Measurements from ENCODE around the gene IL11RA. TPM values are rescaled to one million over a fixed set of nuclear protein-coding genes. Genes with fewer than 3 reads are reported as not detected.

The IL11RA gene
- total and polyA plus RNA-seq, 2 experiments from 2014 or later = 44.1 to 52.3 TPM

GRCh38 chr9:34625186-34625486, 26.8 kb upstream of the IL11RA start:
- no peak overlapping the region for H3K4me2 ChIP-seq (ENCODE audit: unreplicated experiment)
- H3K79me2 ChIP-seq (ENCODE audit: insufficient read depth) = peaks cover 1% of the 10 kb centered on the region
- TF ChIP-seq EZH2 (IDR thresholded peaks at IDR 0.05; ENCODE audit: insufficient read depth, poor library complexity, severe bottlenecking) (no peak), EZH2phosphoT487 (IDR thresholded peaks at IDR 0.05; ENCODE audit: insufficient read depth, low read depth) (no peak)
- no peak overlapping the region for H3K9ac ChIP-seq
- H3K9me3 ChIP-seq (ENCODE audit: low read depth) = no peaks in the 10 kb centered on the region
- H3K36me3 ChIP-seq (ENCODE audit: low read depth) = no peaks in the 10 kb centered on the region
- H4K20me1 ChIP-seq (ENCODE audit: insufficient read depth) = no peaks in the 10 kb centered on the region
- H2AFZ ChIP-seq = no peak overlapping the region
- H3K9me2 ChIP-seq (ENCODE audit: insufficient read depth) = no peaks in the 10 kb centered on the region
- no peaks in the 10 kb centered on the region for H3K4me1 ChIP-seq (ENCODE audit: insufficient read depth)
- H3K27ac ChIP-seq = no peak overlapping the region
- in situ Hi-C loops (cut with MboI) = no loop called here
- H3K4me3 ChIP-seq = no peak overlapping the region
- H3K27me3 ChIP-seq (replicated peaks; ENCODE audit: insufficient read depth) = peaks cover 60% of the 10 kb centered on the region
- WGBS, 2 experiments (ENCODE audit: low coverage in 1 of 2, low lambda C conversion rate in 2 of 2, missing lambda C conversion rate in 2 of 2) = 48 to 56% methylated on average over 3 of the region's 3 CpGs
- H3F3A ChIP-seq (ENCODE audit: insufficient read depth) = no peaks in the 10 kb centered on the region
- no peak for DNase-seq

GRCh38 chr9:34627716-34628655, 24.0 kb upstream of the IL11RA start:
- peak overlapping the region; percentile 52 for H3K4me3 ChIP-seq
- peak overlapping the region; percentile 30 for H3K4me2 ChIP-seq (ENCODE audit: unreplicated experiment)
- no peaks in the 10 kb centered on the region for H3K36me3 ChIP-seq (ENCODE audit: low read depth)
- H4K20me1 ChIP-seq (ENCODE audit: insufficient read depth) = no peaks in the 10 kb centered on the region
- TF ChIP-seq EZH2 (IDR thresholded peaks at IDR 0.05; ENCODE audit: insufficient read depth, poor library complexity, severe bottlenecking) = peak; percentile 100
- peak; percentile 88 for TF ChIP-seq EZH2phosphoT487 (IDR thresholded peaks at IDR 0.05; ENCODE audit: insufficient read depth, low read depth)
- H3K9me2 ChIP-seq (ENCODE audit: insufficient read depth) = no peaks in the 10 kb centered on the region
- H3F3A ChIP-seq (ENCODE audit: insufficient read depth) = peaks cover 7% of the 10 kb centered on the region; the same call in 1 of the 2 replicates
- 17 to 22% methylated on average over 14 to 20 of the region's 20 CpGs for WGBS, 2 experiments (ENCODE audit: low coverage in 1 of 2, low lambda C conversion rate in 2 of 2, missing lambda C conversion rate in 2 of 2)
- no peaks in the 10 kb centered on the region for H3K79me2 ChIP-seq (ENCODE audit: insufficient read depth)
- H3K27ac ChIP-seq = no peak overlapping the region
- in situ Hi-C loops (cut with MboI) = no loop called here
- 0 out of 2 replicates have a peak overlapping the region, but pooled peaks have one; percentile 33 for H2AFZ ChIP-seq
- peaks cover 65% of the 10 kb centered on the region for H3K27me3 ChIP-seq (replicated peaks; ENCODE audit: insufficient read depth)
- no peak for DNase-seq
- no peaks in the 10 kb centered on the region for H3K9me3 ChIP-seq (ENCODE audit: low read depth)
- H3K4me1 ChIP-seq (ENCODE audit: insufficient read depth) = no peaks in the 10 kb centered on the region
- no peak overlapping the region for H3K9ac ChIP-seq

GRCh38 chr9:34628656-34629490, 23.1 kb upstream of the IL11RA start, which contains the start of gene ARID3C:
ARID3C (minus strand) TSS chr9:34629066; CDS start chr9:34628014, 1,052 bp downstream.
- Histone ChIP-seq H3K36me3 (ENCODE audit: low read depth) (no peaks in the 10 kb centered on the region), H3K4me3 (peak within 1 kb of the TSS; percentile 52), H3K27ac (no peak within 1 kb of the TSS), H3K9ac (no peak within 1 kb of the TSS), H4K20me1 (ENCODE audit: insufficient read depth) (no peaks in the 10 kb centered on the region), H3K79me2 (ENCODE audit: insufficient read depth) (no peaks in the 10 kb centered on the region), H3K4me1 (ENCODE audit: insufficient read depth) (no peaks in the 10 kb centered on the region), H3K9me2 (ENCODE audit: insufficient read depth) (no peaks in the 10 kb centered on the region), H3F3A (ENCODE audit: insufficient read depth) (peaks cover 7% of the 10 kb centered on the region; the same call in 1 of the 2 replicates), H3K27me3 (replicated peaks; ENCODE audit: insufficient read depth) (peaks cover 60% of the 10 kb centered on the region), H2AFZ (peak within 1 kb of the TSS; percentile 33; the same call in 1 of the 2 replicates), H3K9me3 (ENCODE audit: low read depth) (no peaks in the 10 kb centered on the region), H3K4me2 (ENCODE audit: unreplicated experiment) (peak within 1 kb of the TSS; percentile 30)
- TF ChIP-seq EZH2 (IDR thresholded peaks at IDR 0.05; ENCODE audit: insufficient read depth, poor library complexity, severe bottlenecking) (peak; percentile 93), EZH2phosphoT487 (IDR thresholded peaks at IDR 0.05; ENCODE audit: insufficient read depth, low read depth) (0 out of 2 replicates have a peak, but pooled peaks have one; percentile 26)
- WGBS, 2 experiments (ENCODE audit: low coverage in 1 of 2, low lambda C conversion rate in 2 of 2, missing lambda C conversion rate in 2 of 2) = 1 to 3% methylated on average over 48 to 52 of the region's 69 CpGs
- in situ Hi-C loops (cut with MboI) = no loop called here
- peak; percentile 72 for DNase-seq

- 16 to 28% methylated on average over 5 of the region's 5 CpGs for WGBS, 2 experiments (ENCODE audit: low coverage in 1 of 2, low lambda C conversion rate in 2 of 2, missing lambda C conversion rate in 2 of 2)
- Histone ChIP-seq H3K79me2 (ENCODE audit: insufficient read depth) (no peaks in the 10 kb centered on the region), H3K27ac (no peak overlapping the region), H3K4me1 (ENCODE audit: insufficient read depth) (no peaks in the 10 kb centered on the region), H3K36me3 (ENCODE audit: low read depth) (no peaks in the 10 kb centered on the region), H3F3A (ENCODE audit: insufficient read depth) (peaks cover 7% of the 10 kb centered on the region; the same call in 1 of the 2 replicates), H3K9ac (no peak overlapping the region), H3K9me3 (ENCODE audit: low read depth) (no peaks in the 10 kb centered on the region), H3K9me2 (ENCODE audit: insufficient read depth) (no peaks in the 10 kb centered on the region), H3K27me3 (replicated peaks; ENCODE audit: insufficient read depth) (peaks cover 54% of the 10 kb centered on the region), H3K4me3 (peak overlapping the region; percentile 52; the same call in 1 of the 2 replicates), H2AFZ (0 out of 2 replicates have a peak overlapping the region, but pooled peaks have one; percentile 33), H4K20me1 (ENCODE audit: insufficient read depth) (no peaks in the 10 kb centered on the region), H3K4me2 (ENCODE audit: unreplicated experiment) (peak overlapping the region; percentile 30)
- TF ChIP-seq EZH2phosphoT487 (IDR thresholded peaks at IDR 0.05; ENCODE audit: insufficient read depth, low read depth) = 0 out of 2 replicates have a peak, but pooled peaks have one; percentile 27
- TF ChIP-seq EZH2 (IDR thresholded peaks at IDR 0.05; ENCODE audit: insufficient read depth, poor library complexity, severe bottlenecking) = peak; percentile 61
- in situ Hi-C loops (cut with MboI) = no loop called here
- no peak for DNase-seq
These were observed 22.5 kb upstream of the IL11RA start for GRCh38 chr9:34629491-34629808.
